PFSK-1 (cell line): ENCODE data around the gene PRXL2B.

Experiments used
- FOXP2 ChIP-seq: optimal IDR thresholded peaks from 2 replicates; pipeline ENCODE3; 2011; ENCODE audit warnings: borderline replicate concordance, control low read depth, inconsistent platforms; ENCODE audit not compliant: insufficient read depth; ENCODE audit errors: extremely low read length, extremely low read depth
- POLR2AphosphoS5 ChIP-seq: IDR thresholded peaks from 2 replicates; pipeline ENCODE4 v1.6.1; 2012; ENCODE audit warnings: low read depth, mild to moderate bottlenecking, control low read depth, low read length, moderate library complexity
- REST ChIP-seq, 2 experiments: IDR thresholded peaks; 2 replicates each; pipeline versions ENCODE4 v1.6.1 to v1.8.0; 2011 to 2012; ENCODE audit warnings: low read depth in 2 of 2, low read length in 2 of 2, control low read depth in 1 of 2, inconsistent platforms in 1 of 2, mild to moderate bottlenecking in 1 of 2, moderate library complexity in 1 of 2; ENCODE audit not compliant: insufficient read depth in 1 of 2
- SIN3A ChIP-seq: IDR thresholded peaks from 2 replicates; pipeline ENCODE4 v1.6.1; 2012; ENCODE audit warnings: mild to moderate bottlenecking, low read length, moderate library complexity, borderline replicate concordance; ENCODE audit not compliant: insufficient read depth
- TAF1 ChIP-seq: IDR thresholded peaks from 2 replicates; pipeline ENCODE4 v1.6.1; 2012; ENCODE audit warnings: low read length, control low read depth, borderline replicate concordance; ENCODE audit not compliant: insufficient read depth

PRXL2B gene

GRCh38 chr1:2539312-2539907, 47.2 kb upstream of the PRXL2B start:
- TF ChIP-seq TAF1: no peak
- no peak for TF ChIP-seq REST (IDR thresholded peaks at IDR 0.05; ENCODE audit: insufficient read depth in 1 of 2, low read depth in 2 of 2, low read length in 2 of 2)
- TF ChIP-seq POLR2AphosphoS5: no peak
- no peak for TF ChIP-seq SIN3A
- TF ChIP-seq FOXP2: no peak

- TF ChIP-seq FOXP2: no peak
- no peak for TF ChIP-seq POLR2AphosphoS5
- TF ChIP-seq TAF1: no peak
- TF ChIP-seq SIN3A: no peak
- TF ChIP-seq REST (IDR thresholded peaks at IDR 0.05; ENCODE audit: insufficient read depth in 1 of 2, low read depth in 2 of 2, low read length in 2 of 2): no peak
Observed at GRCh38 chr1:2540816-2541492, 45.6 kb upstream of the PRXL2B start.

- TF ChIP-seq SIN3A (no peak), TAF1 (no peak), REST (IDR thresholded peaks at IDR 0.05; ENCODE audit: insufficient read depth in 1 of 2, low read depth in 2 of 2, low read length in 2 of 2) (no peak), FOXP2 (no peak), POLR2AphosphoS5 (no peak)
Observed at GRCh38 chr1:2541619-2542245, 44.8 kb upstream of the PRXL2B start.

- TF ChIP-seq TAF1: no peak
- TF ChIP-seq REST (IDR thresholded peaks at IDR 0.05; ENCODE audit: insufficient read depth in 1 of 2, low read depth in 2 of 2, low read length in 2 of 2): no peak
- no peak for TF ChIP-seq SIN3A
- TF ChIP-seq POLR2AphosphoS5: no peak
- no peak for TF ChIP-seq FOXP2
Observed at GRCh38 chr1:2542246-2542915, 44.2 kb upstream of the PRXL2B start.
